HFFc6 (cell line): ENCODE data around the gene HNRNPA2B1. TPM values are rescaled to one million over a fixed set of nuclear protein-coding genes. Genes with fewer than 3 reads are reported as not detected.

Experiments used
- DNase-seq: peaks from one replicate; pipeline ENCODE4 v3.0.0-alpha.2; 2018
- H3K27ac Mint-ChIP-seq: 2 replicates; pipeline ENCODE4 v1.8.0; 2020; ENCODE audit warnings: mild to moderate bottlenecking, mixed read lengths
- H3K27me3 Mint-ChIP-seq: 2 replicates; pipeline ENCODE4 v1.8.0; 2021; ENCODE audit warnings: mild to moderate bottlenecking, moderate library complexity, mixed read lengths; ENCODE audit not compliant: insufficient read depth
- H3K36me3 Mint-ChIP-seq: 2 replicates; pipeline ENCODE4 v1.8.0; 2021; ENCODE audit warnings: low read depth, mixed read lengths
- H3K4me1 Mint-ChIP-seq: 2 replicates; pipeline ENCODE4 v1.8.0; 2020; ENCODE audit warnings: low read depth, mixed read lengths
- H3K4me3 Mint-ChIP-seq: 2 replicates; pipeline ENCODE4 v1.8.0; 2020; ENCODE audit warnings: mild to moderate bottlenecking, moderate library complexity, mixed read lengths
- H3K9me3 Mint-ChIP-seq: 2 replicates; pipeline ENCODE4 v1.8.0; 2020; ENCODE audit warnings: mild to moderate bottlenecking, mixed read lengths
- CTCF ChIP-seq: fragments of 200-600 bp; sonication (generic); IDR thresholded peaks from 2 replicates; pipeline ENCODE4 v1.5.0; 2021; ENCODE audit warnings: antibody characterized with exemption, mild to moderate bottlenecking
- total RNA-seq, 6 experiments: library from RNA; stranded (reverse); fragmentation: NEBNext Ultra II Directional; extraction: Animal tissue kit (Norgen Biotek cat#: 25700); gene quantifications; 2 replicates in 1 of 6; 3 replicates in 5 of 6; pipeline ENCODE4 v1.2.3, GENCODE V29; 2021

The HNRNPA2B1 gene
- total RNA-seq, 6 experiments from 2014 or later = 403 to 643 (median 565) TPM

- no peaks in the 10 kb centered on the region for H3K36me3 Mint-ChIP-seq
- TF ChIP-seq CTCF = no peak
- H3K4me3 Mint-ChIP-seq = no peak overlapping the region
- H3K27ac Mint-ChIP-seq = no peak overlapping the region
- H3K27me3 Mint-ChIP-seq = no peaks in the 10 kb centered on the region
- DNase-seq = no peak
- no peaks in the 10 kb centered on the region for H3K4me1 Mint-ChIP-seq
- H3K9me3 Mint-ChIP-seq = no peaks in the 10 kb centered on the region
Observed at GRCh38 chr7:26172048-26172447, 28.5 kb downstream of the HNRNPA2B1 start.

- H3K36me3 Mint-ChIP-seq = no peaks in the 10 kb centered on the region
- DNase-seq = no peak
- H3K27me3 Mint-ChIP-seq = no peaks in the 10 kb centered on the region
- no peak overlapping the region for H3K4me3 Mint-ChIP-seq
- no peaks in the 10 kb centered on the region for H3K4me1 Mint-ChIP-seq
- no peak for TF ChIP-seq CTCF
- no peaks in the 10 kb centered on the region for H3K9me3 Mint-ChIP-seq
- H3K27ac Mint-ChIP-seq = no peak overlapping the region
Observed at GRCh38 chr7:26171601-26172000, 28.9 kb downstream of the HNRNPA2B1 start.

GRCh38 chr7:26170663-26171062, 29.9 kb downstream of the HNRNPA2B1 start:
- no peak overlapping the region for H3K4me3 Mint-ChIP-seq
- H3K9me3 Mint-ChIP-seq = no peaks in the 10 kb centered on the region
- no peaks in the 10 kb centered on the region for H3K4me1 Mint-ChIP-seq
- no peaks in the 10 kb centered on the region for H3K27me3 Mint-ChIP-seq
- DNase-seq = no peak
- no peak overlapping the region for H3K27ac Mint-ChIP-seq
- no peaks in the 10 kb centered on the region for H3K36me3 Mint-ChIP-seq
- no peak for TF ChIP-seq CTCF

- H3K4me1 Mint-ChIP-seq = no peaks in the 10 kb centered on the region
- H3K27me3 Mint-ChIP-seq = no peaks in the 10 kb centered on the region
- H3K27ac Mint-ChIP-seq = no peak overlapping the region
- DNase-seq = no peak
- no peak overlapping the region for H3K4me3 Mint-ChIP-seq
- TF ChIP-seq CTCF = no peak
- H3K9me3 Mint-ChIP-seq = no peaks in the 10 kb centered on the region
- H3K36me3 Mint-ChIP-seq = no peaks in the 10 kb centered on the region
Observed at GRCh38 chr7:26169271-26169670, 31.3 kb downstream of the HNRNPA2B1 start.

- TF ChIP-seq CTCF = peak; percentile 58
- Mint-ChIP-seq H3K36me3 (no peaks in the 10 kb centered on the region), H3K4me3 (no peak overlapping the region), H3K4me1 (no peaks in the 10 kb centered on the region), H3K27me3 (no peaks in the 10 kb centered on the region; the same call in 1 of the 2 replicates), H3K9me3 (no peaks in the 10 kb centered on the region), H3K27ac (no peak overlapping the region)
- DNase-seq = no peak
Observed at GRCh38 chr7:26168458-26169023, 32.0 kb downstream of the HNRNPA2B1 start.
